Suprapubic skin (tissue), 4 donors: ENCODE measurements around the gene TARP.

Experiments used
- CTCF ChIP-seq, 2 donors: fragments of 200-600 bp in 1 of 2; fragments of 450-650 bp in 1 of 2; sonication (generic) in 1 of 2; IDR thresholded peaks; one replicate each; pipeline ENCODE4 v1.5.1; 2016 to 2019; ENCODE audit warnings: antibody characterized with exemption in 2 of 2, mild to moderate bottlenecking in 1 of 2, moderate library complexity in 1 of 2
- EP300 ChIP-seq: sonication (generic); formaldehyde crosslinking; IDR thresholded peaks from one replicate; pipeline ENCODE4 v1.6.1; 2017; ENCODE audit warnings: antibody characterized with exemption
- POLR2A ChIP-seq, 2 donors: fragments of 450-650 bp; IDR thresholded peaks; one replicate each; pipeline ENCODE4 v1.6.1; 2017; ENCODE audit warnings: antibody characterized with exemption in 2 of 2, mild to moderate bottlenecking in 2 of 2, moderate library complexity in 2 of 2
- POLR2AphosphoS5 ChIP-seq, 3 donors: sonication (generic); formaldehyde crosslinking; IDR thresholded peaks; one replicate each; pipeline ENCODE4 v1.6.1; 2017; ENCODE audit warnings: antibody characterized with exemption in 3 of 3

- no peak for TF ChIP-seq CTCF (IDR thresholded peaks at IDR 0.05)
- no peak for TF ChIP-seq POLR2A (IDR thresholded peaks at IDR 0.05)
- TF ChIP-seq POLR2AphosphoS5 (IDR thresholded peaks at IDR 0.05) = no peak
- no peak for TF ChIP-seq EP300
Measured at GRCh38 chr7:38274927-38275620, 1.6 kb upstream of the TARP start.
